Erythroblast (primary cell): Measurements from ENCODE around the gene TYSND1.

Experiments used
- GATA1 ChIP-seq: IDR thresholded peaks from 2 replicates; pipeline ENCODE4 v1.6.1; 2011; ENCODE audit warnings: low read depth, mild to moderate bottlenecking, control low read depth, low read length, moderate library complexity
- POLR2A ChIP-seq: IDR thresholded peaks from 2 replicates; pipeline ENCODE4 v1.6.1; 2011; ENCODE audit warnings: mild to moderate bottlenecking, low read length

GRCh38 chr10:70124918-70125317 is 21.6 kb downstream of the TYSND1 start:
- TF ChIP-seq POLR2A (no peak), GATA1 (no peak)
